Suprapubic skin (tissue), 4 donors: Measurements from ENCODE around the gene EPB41L4B. TPM values are rescaled to one million over a fixed set of nuclear protein-coding genes. Genes with fewer than 3 reads are reported as not detected.
"Not testable (repeated sequence)": the region's sequence is repeated elsewhere in the genome, so short reads cannot be mapped to it uniquely, and the experiment has no call there.

Source experiments
- DNase-seq, 2 donors: peaks; one replicate each; pipeline ENCODE4 v3.0.0-alpha.2; 2019; ENCODE audit warnings: low spot score in 2 of 2
- H3K27ac ChIP-seq: fragments of 200-600 bp; sonication (generic); one replicate; pipeline ENCODE4 v1.5.1; 2019
- H3K27me3 ChIP-seq: fragments of 200-600 bp; sonication (generic); one replicate; pipeline ENCODE4 v1.5.1; 2019
- H3K36me3 ChIP-seq: fragments of 200-600 bp; sonication (generic); one replicate; pipeline ENCODE4 v1.5.1; 2019
- H3K4me1 ChIP-seq: fragments of 200-600 bp; sonication (generic); one replicate; pipeline ENCODE4 v1.5.1; 2019
- H3K4me3 ChIP-seq: fragments of 200-600 bp; sonication (generic); one replicate; pipeline ENCODE4 v1.5.1; 2019; ENCODE audit warnings: mild to moderate bottlenecking
- H3K9me3 ChIP-seq: fragments of 200-600 bp; sonication (generic); one replicate; pipeline ENCODE4 v1.5.1; 2019
- CTCF ChIP-seq, 2 donors: fragments of 200-600 bp in 1 of 2; fragments of 450-650 bp in 1 of 2; sonication (generic) in 1 of 2; IDR thresholded peaks; one replicate each; pipeline ENCODE4 v1.5.1; 2016 to 2019; ENCODE audit warnings: antibody characterized with exemption in 2 of 2, mild to moderate bottlenecking in 1 of 2, moderate library complexity in 1 of 2
- EP300 ChIP-seq: sonication (generic); formaldehyde crosslinking; IDR thresholded peaks from one replicate; pipeline ENCODE4 v1.6.1; 2017; ENCODE audit warnings: antibody characterized with exemption
- POLR2A ChIP-seq, 2 donors: fragments of 450-650 bp; IDR thresholded peaks; one replicate each; pipeline ENCODE4 v1.6.1; 2017; ENCODE audit warnings: antibody characterized with exemption in 2 of 2, mild to moderate bottlenecking in 2 of 2, moderate library complexity in 2 of 2
- POLR2AphosphoS5 ChIP-seq, 3 donors: sonication (generic); formaldehyde crosslinking; IDR thresholded peaks; one replicate each; pipeline ENCODE4 v1.6.1; 2017; ENCODE audit warnings: antibody characterized with exemption in 3 of 3
- WGBS: methylation state at CpG from one replicate; pipeline ENCODE4 v1.1.5; 2018; 5-methylcytosine and 5-hydroxymethylcytosine counted together
- total RNA-seq, 4 donors: library from RNA; depleted of rRNA; stranded (reverse); fragments of >200 nt; gene quantifications; one replicate each; pipeline ENCODE4 v1.1.0, GENCODE V29; 2016

EPB41L4B gene
- total RNA-seq, 4 donors from 2014 or later = 22.4 to 27.4 (median 25.1) TPM

GRCh38 chr9:109229682-109230081 lies 91.2 kb downstream of the EPB41L4B start:
- Histone ChIP-seq H3K27ac (no peak overlapping the region), H3K27me3 (no peaks in the 10 kb centered on the region), H3K36me3 (no peaks in the 10 kb centered on the region), H3K4me1 (no peaks in the 10 kb centered on the region), H3K4me3 (no peak overlapping the region), H3K9me3 (no peaks in the 10 kb centered on the region)
- 51% methylated on average over 3 of the region's 3 CpGs for WGBS
- no peak for DNase-seq
- TF ChIP-seq POLR2AphosphoS5 (IDR thresholded peaks at IDR 0.05) (no peak), EP300 (no peak), CTCF (IDR thresholded peaks at IDR 0.05) (no peak), POLR2A (IDR thresholded peaks at IDR 0.05) (no peak)

DNA sequence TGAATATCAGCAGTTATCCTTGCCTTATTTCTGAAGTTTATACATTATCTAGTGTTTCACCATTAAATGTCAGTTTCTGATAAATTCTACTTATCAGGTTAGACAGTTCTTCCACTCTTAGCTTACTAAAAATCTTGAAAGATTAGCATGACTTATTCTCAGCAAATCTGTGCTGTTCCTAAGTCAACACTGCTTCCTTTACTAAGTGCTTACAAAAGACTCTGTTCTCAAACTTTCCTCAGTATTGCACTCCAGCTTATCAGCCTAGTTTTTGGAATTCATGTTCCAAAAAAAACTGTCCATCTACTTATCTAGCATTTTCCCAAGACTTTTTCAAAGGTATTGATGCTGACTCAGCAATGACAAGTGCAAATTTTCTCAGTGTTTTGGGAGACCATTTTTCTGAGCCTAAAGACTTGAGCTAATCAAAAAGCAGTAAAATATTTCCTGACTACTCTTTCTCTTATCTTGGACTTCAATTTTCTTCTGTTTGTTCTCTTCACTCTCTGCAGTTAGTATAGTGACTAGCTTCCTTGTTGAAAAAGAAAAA lies 92.7 kb downstream of the EPB41L4B start:
- no peak for TF ChIP-seq EP300
- no peak for TF ChIP-seq CTCF (IDR thresholded peaks at IDR 0.05)
- Histone ChIP-seq H3K4me3 (no peak overlapping the region), H3K9me3 (no peaks in the 10 kb centered on the region), H3K27me3 (no peaks in the 10 kb centered on the region), H3K4me1 (no peaks in the 10 kb centered on the region), H3K27ac (no peak overlapping the region), H3K36me3 (no peaks in the 10 kb centered on the region)
- no peak for DNase-seq

- TF ChIP-seq EP300 = no peak
- no peak for TF ChIP-seq CTCF (IDR thresholded peaks at IDR 0.05)
- TF ChIP-seq POLR2A (IDR thresholded peaks at IDR 0.05) = no peak
- no peak for TF ChIP-seq POLR2AphosphoS5 (IDR thresholded peaks at IDR 0.05)
These were observed 95.2 kb downstream of the EPB41L4B start for GRCh38 chr9:109225629-109226028.

GRCh38 chr9:109224751-109225150 lies 96.1 kb downstream of the EPB41L4B start:
- Histone ChIP-seq H3K36me3 (no peaks in the 10 kb centered on the region), H3K4me3 (no peak overlapping the region), H3K27me3 (no peaks in the 10 kb centered on the region), H3K9me3 (no peaks in the 10 kb centered on the region), H3K27ac (no peak overlapping the region), H3K4me1 (no peaks in the 10 kb centered on the region)
- WGBS = 84% methylated on average over 3 of the region's 3 CpGs
- no peak for DNase-seq
- TF ChIP-seq CTCF (IDR thresholded peaks at IDR 0.05) (no peak), POLR2AphosphoS5 (IDR thresholded peaks at IDR 0.05) (no peak), POLR2A (IDR thresholded peaks at IDR 0.05) (no peak), EP300 (no peak)

More at GRCh38 chr9:109225629-109226028, 95.2 kb downstream of the EPB41L4B start:
- Histone ChIP-seq H3K36me3 (no peaks in the 10 kb centered on the region), H3K27ac (no peak overlapping the region), H3K4me1 (no peaks in the 10 kb centered on the region), H3K9me3 (no peaks in the 10 kb centered on the region), H3K27me3 (no peaks in the 10 kb centered on the region), H3K4me3 (no peak overlapping the region)
- no peak for DNase-seq
- WGBS = 87% methylated on average over 2 of the region's 2 CpGs

DNA sequence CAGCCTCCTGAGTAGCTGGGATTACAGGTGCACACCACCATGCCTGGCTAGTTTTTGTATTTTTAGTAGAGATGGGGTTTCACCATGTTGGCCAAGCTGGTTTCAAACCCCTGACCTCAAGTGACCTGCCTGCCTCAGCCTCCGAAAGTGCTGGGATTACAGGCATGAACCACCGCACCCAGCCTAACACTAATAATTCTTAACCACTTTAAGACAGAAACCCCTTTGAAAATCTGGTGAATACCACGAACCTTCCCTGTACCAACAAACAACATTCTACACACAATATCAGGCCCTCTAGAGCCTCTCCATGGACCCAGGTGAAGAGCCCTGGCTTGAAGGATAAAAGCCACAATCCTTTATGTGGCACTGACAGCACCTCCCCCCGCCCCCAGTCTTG lies 102.6 kb downstream of the EPB41L4B start:
- DNase-seq, H3K4me1 ChIP-seq, H3K36me3 ChIP-seq, H3K27ac ChIP-seq, H3K4me3 ChIP-seq, H3K27me3 ChIP-seq, H3K9me3 ChIP-seq: not testable (repeated sequence)
- WGBS = 94% methylated on average over 4 of the region's 4 CpGs

- Histone ChIP-seq H3K9me3 (no peaks in the 10 kb centered on the region), H3K27me3 (peaks cover 3% of the 10 kb centered on the region), H3K4me1 (no peaks in the 10 kb centered on the region), H3K4me3 (no peak overlapping the region), H3K27ac (no peak overlapping the region), H3K36me3 (no peaks in the 10 kb centered on the region)
- DNase-seq = no peak
- TF ChIP-seq EP300 (no peak), POLR2A (IDR thresholded peaks at IDR 0.05) (no peak), POLR2AphosphoS5 (IDR thresholded peaks at IDR 0.05) (no peak), CTCF (IDR thresholded peaks at IDR 0.05) (no peak)
- 98% methylated on average over 6 of the region's 6 CpGs for whole genome bisulfite sequencing
These were observed 106.4 kb downstream of the EPB41L4B start for GRCh38 chr9:109214414-109214813.
